ENCODE data around the gene JCAD.
A peak's percentile ranks its signal among the peaks of the same experiment; 100 is the strongest.

JCAD gene

GRCh38 chr10:30045961-30046360, 13.4 kb downstream of the JCAD start:
- H3K9ac ChIP-seq (ENCODE audit: low read length) = no peak overlapping the region
- no CpG with 5 or more reads among the region's 7 CpGs for WGBS (ENCODE audit: extremely low coverage, insufficient coverage, insufficient read length)

DNA sequence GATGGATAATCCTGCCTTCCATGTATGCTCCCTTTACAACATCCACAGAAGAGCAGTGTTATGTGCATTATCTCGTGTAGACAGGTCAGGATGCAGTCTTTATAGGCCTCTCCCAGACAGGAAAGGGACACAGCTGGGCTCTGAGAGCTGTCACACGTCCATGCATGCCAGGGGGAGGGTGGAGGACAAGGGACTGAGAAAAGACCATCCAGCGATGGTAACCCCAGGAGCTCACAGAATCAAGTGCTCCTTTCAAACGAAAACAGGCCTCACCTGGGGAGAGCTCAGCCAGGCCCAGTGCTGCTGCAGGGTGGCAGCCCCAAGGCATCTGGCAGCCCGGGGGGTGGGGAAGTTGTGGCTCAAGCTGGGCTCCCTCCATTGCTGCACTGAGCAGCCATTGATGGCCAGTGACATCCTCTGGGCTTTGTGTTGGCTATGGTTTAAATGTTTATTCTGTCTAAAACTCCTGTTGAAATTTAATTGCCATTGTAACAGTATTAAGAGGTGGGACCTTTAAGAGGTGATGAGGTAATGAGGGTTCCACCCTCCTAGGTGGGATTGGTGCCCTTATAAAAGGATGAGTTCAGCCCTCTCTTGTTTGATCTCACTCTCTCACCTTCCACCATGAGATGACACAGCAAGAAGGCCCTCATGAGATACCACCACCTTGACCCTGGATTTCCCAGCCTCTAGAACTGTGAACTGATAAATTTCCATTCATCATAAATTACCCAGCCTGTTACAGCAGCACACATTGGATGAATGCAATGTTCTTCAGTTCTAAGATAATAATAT, 15.7 kb downstream of the JCAD start:
- H2BK120ac ChIP-seq (ENCODE audit: insufficient read depth, low read length, poor library complexity) = no peak overlapping the region
- no peaks in the 10 kb centered on the region for H3K9me3 ChIP-seq (ENCODE audit: insufficient read depth, low read depth, low read length)
- H3K27ac ChIP-seq (ENCODE audit: low read depth, low read length) = no peak overlapping the region
- no peak overlapping the region for H3K4ac ChIP-seq (ENCODE audit: low read depth, low read length)
- no peak overlapping the region for H4K8ac ChIP-seq (ENCODE audit: low read depth, low read length)
- H3K4me1 ChIP-seq (ENCODE audit: control insufficient read depth in 1 of 2, insufficient read depth in 2 of 2, low read length in 2 of 2) = no peaks in the 10 kb centered on the region
- no peak overlapping the region for H3K23ac ChIP-seq (ENCODE audit: low read length)
- no peak overlapping the region for H2AK5ac ChIP-seq (ENCODE audit: low read length)
- H2AFZ ChIP-seq (ENCODE audit: insufficient read depth, low read length, poor library complexity) = no peak overlapping the region
- H4K91ac ChIP-seq (ENCODE audit: low read depth, low read length) = no peak overlapping the region
- no peak overlapping the region for H3K4me3 ChIP-seq (ENCODE audit: low read depth, low read length)
- no peak overlapping the region for H2BK12ac ChIP-seq (ENCODE audit: low read length)
- H3K27me3 ChIP-seq (ENCODE audit: insufficient read depth, low read length) = no peaks in the 10 kb centered on the region
- DNase-seq = no peak
- H3K4me2 ChIP-seq (ENCODE audit: low read length) = no peak overlapping the region
- no peak overlapping the region for H4K12ac ChIP-seq (ENCODE audit: low read depth, low read length)
- H3K9ac ChIP-seq (ENCODE audit: low read length) = no peak overlapping the region
- H3K18ac ChIP-seq (ENCODE audit: low read length) = no peak overlapping the region
- H3K79me1 ChIP-seq (ENCODE audit: low read length) = no peaks in the 10 kb centered on the region
- WGBS (ENCODE audit: extremely low coverage, insufficient coverage, insufficient read length) = no CpG with 5 or more reads among the region's 5 CpGs
- H3K79me2 ChIP-seq (ENCODE audit: control insufficient read depth, insufficient read depth, low read length, poor library complexity) = no peaks in the 10 kb centered on the region
- H3K36me3 ChIP-seq (ENCODE audit: control insufficient read depth in 1 of 2, insufficient read depth in 2 of 2, low read length in 2 of 2) = peaks cover 16 to 29% of the 10 kb centered on the region in 2 experiments
- H2BK5ac ChIP-seq (ENCODE audit: low read depth, low read length, poor library complexity) = no peak overlapping the region
- H3K14ac ChIP-seq (ENCODE audit: low read length) = no peak overlapping the region

More at GRCh38 chr10:30045961-30046360, 13.4 kb downstream of the JCAD start:
- Histone ChIP-seq H3K4me1 (ENCODE audit: control insufficient read depth in 1 of 2, insufficient read depth in 2 of 2, low read length in 2 of 2) (no peaks in the 10 kb centered on the region), H3K4me3 (ENCODE audit: low read depth, low read length) (no peak overlapping the region), H2BK12ac (ENCODE audit: low read length) (no peak overlapping the region), H3K27me3 (ENCODE audit: insufficient read depth, low read length) (no peaks in the 10 kb centered on the region), H4K91ac (ENCODE audit: low read depth, low read length) (no peak overlapping the region), H4K12ac (ENCODE audit: low read depth, low read length) (no peak overlapping the region), H3K4ac (ENCODE audit: low read depth, low read length) (no peak overlapping the region), H3K9me3 (ENCODE audit: insufficient read depth, low read depth, low read length) (no peaks in the 10 kb centered on the region), H3K18ac (ENCODE audit: low read length) (no peak overlapping the region), H3K79me1 (ENCODE audit: low read length) (no peaks in the 10 kb centered on the region), H3K4me2 (ENCODE audit: low read length) (no peak overlapping the region), H3K14ac (ENCODE audit: low read length) (peak overlapping the region; percentile 7), H3K27ac (ENCODE audit: low read depth, low read length) (no peak overlapping the region), H3K79me2 (ENCODE audit: control insufficient read depth, insufficient read depth, low read length, poor library complexity) (no peaks in the 10 kb centered on the region), H2BK5ac (ENCODE audit: low read depth, low read length, poor library complexity) (no peak overlapping the region), H3K36me3 (ENCODE audit: control insufficient read depth in 1 of 2, insufficient read depth in 2 of 2, low read length in 2 of 2) (peaks cover 6 to 19% of the 10 kb centered on the region in 2 experiments), H3K23ac (ENCODE audit: low read length) (no peak overlapping the region), H2BK120ac (ENCODE audit: insufficient read depth, low read length, poor library complexity) (no peak overlapping the region), H4K8ac (ENCODE audit: low read depth, low read length) (no peak overlapping the region), H2AFZ (ENCODE audit: insufficient read depth, low read length, poor library complexity) (no peak overlapping the region), H2AK5ac (ENCODE audit: low read length) (no peak overlapping the region)
- DNase-seq = no peak

GRCh38 chr10:30042820-30043219, 16.6 kb downstream of the JCAD start:
- Histone ChIP-seq H3K36me3 (ENCODE audit: control insufficient read depth in 1 of 2, insufficient read depth in 2 of 2, low read length in 2 of 2) (peaks cover 16 to 27% of the 10 kb centered on the region in 2 experiments), H3K4me2 (ENCODE audit: low read length) (no peak overlapping the region), H2BK120ac (ENCODE audit: insufficient read depth, low read length, poor library complexity) (no peak overlapping the region), H3K9ac (ENCODE audit: low read length) (no peak overlapping the region), H3K4ac (ENCODE audit: low read depth, low read length) (no peak overlapping the region), H4K12ac (ENCODE audit: low read depth, low read length) (no peak overlapping the region), H3K14ac (ENCODE audit: low read length) (no peak overlapping the region), H3K4me3 (ENCODE audit: low read depth, low read length) (no peak overlapping the region), H3K79me1 (ENCODE audit: low read length) (no peaks in the 10 kb centered on the region), H2AFZ (ENCODE audit: insufficient read depth, low read length, poor library complexity) (no peak overlapping the region), H4K91ac (ENCODE audit: low read depth, low read length) (no peak overlapping the region), H3K18ac (ENCODE audit: low read length) (no peak overlapping the region), H3K4me1 (ENCODE audit: control insufficient read depth in 1 of 2, insufficient read depth in 2 of 2, low read length in 2 of 2) (no peaks in the 10 kb centered on the region), H2AK5ac (ENCODE audit: low read length) (no peak overlapping the region), H3K27me3 (ENCODE audit: insufficient read depth, low read length) (no peaks in the 10 kb centered on the region), H2BK12ac (ENCODE audit: low read length) (no peak overlapping the region), H3K9me3 (ENCODE audit: insufficient read depth, low read depth, low read length) (no peaks in the 10 kb centered on the region), H3K79me2 (ENCODE audit: control insufficient read depth, insufficient read depth, low read length, poor library complexity) (no peaks in the 10 kb centered on the region), H4K8ac (ENCODE audit: low read depth, low read length) (no peak overlapping the region), H3K27ac (ENCODE audit: low read depth, low read length) (no peak overlapping the region), H3K23ac (ENCODE audit: low read length) (no peak overlapping the region), H2BK5ac (ENCODE audit: low read depth, low read length, poor library complexity) (no peak overlapping the region)
- DNase-seq = no peak
- no CpG with 5 or more reads among the region's 3 CpGs for WGBS (ENCODE audit: extremely low coverage, insufficient coverage, insufficient read length)

- WGBS (ENCODE audit: extremely low coverage, insufficient coverage, insufficient read length) = no CpG with 5 or more reads among the region's 8 CpGs
- Histone ChIP-seq H3K79me1 (ENCODE audit: low read length) (no peaks in the 10 kb centered on the region), H3K79me2 (ENCODE audit: control insufficient read depth, insufficient read depth, low read length, poor library complexity) (no peaks in the 10 kb centered on the region), H3K14ac (ENCODE audit: low read length) (no peak overlapping the region), H3K4ac (ENCODE audit: low read depth, low read length) (no peak overlapping the region), H3K4me3 (ENCODE audit: low read depth, low read length) (no peak overlapping the region), H2BK5ac (ENCODE audit: low read depth, low read length, poor library complexity) (no peak overlapping the region), H4K12ac (ENCODE audit: low read depth, low read length) (no peak overlapping the region), H3K27me3 (ENCODE audit: insufficient read depth, low read length) (no peaks in the 10 kb centered on the region), H2AFZ (ENCODE audit: insufficient read depth, low read length, poor library complexity) (no peak overlapping the region), H3K36me3 (ENCODE audit: control insufficient read depth in 1 of 2, insufficient read depth in 2 of 2, low read length in 2 of 2) (peaks cover 16 to 22% of the 10 kb centered on the region in 2 experiments), H3K23ac (ENCODE audit: low read length) (no peak overlapping the region), H3K18ac (ENCODE audit: low read length) (no peak overlapping the region), H3K9ac (ENCODE audit: low read length) (no peak overlapping the region), H2AK5ac (ENCODE audit: low read length) (no peak overlapping the region), H2BK120ac (ENCODE audit: insufficient read depth, low read length, poor library complexity) (no peak overlapping the region), H4K8ac (ENCODE audit: low read depth, low read length) (no peak overlapping the region), H3K4me2 (ENCODE audit: low read length) (no peak overlapping the region), H3K27ac (ENCODE audit: low read depth, low read length) (no peak overlapping the region), H3K9me3 (ENCODE audit: insufficient read depth, low read depth, low read length) (no peaks in the 10 kb centered on the region), H3K4me1 (ENCODE audit: control insufficient read depth in 1 of 2, insufficient read depth in 2 of 2, low read length in 2 of 2) (no peaks in the 10 kb centered on the region), H2BK12ac (ENCODE audit: low read length) (no peak overlapping the region), H4K91ac (ENCODE audit: low read depth, low read length) (no peak overlapping the region)
- no peak for DNase-seq
These were observed 17.9 kb downstream of the JCAD start for GRCh38 chr10:30041196-30042105.

All from trophoblast cell (in vitro differentiated cells and primary cell).